HEK293 (cell line): ENCODE data around the gene ST7.

ENCODE experiments used
- CTCF ChIA-PET: fragments of 350-600 bp; formaldehyde crosslinking; extraction: SDS; loops from one replicate; lab custom pipeline; 2021; ENCODE audit warnings: antibody characterized with exemption; lab: Yijun Ruan, JAX
- POLR2A ChIA-PET: fragments of 300-600 bp; formaldehyde crosslinking; extraction: SDS; loops from one replicate; lab custom pipeline; 2020; ENCODE audit warnings: antibody characterized with exemption, inconsistent platforms; lab: Yijun Ruan, JAX
- H3K27ac ChIP-seq: fragments of 200-500 bp; sonication (Bioruptor generic); 2 replicates; pipeline ENCODE4 v1.5.1; 2014; ENCODE audit warnings: low read depth, low read length, control low read depth, inconsistent platforms; ENCODE audit errors: extremely low read depth
- H3K36me3 ChIP-seq, 2 experiments: fragments of 200-500 bp in 1 of 2; sonication (Bioruptor generic) in 1 of 2; 1 replicate in 1 of 2; 2 replicates in 1 of 2; pipeline ENCODE4 v1.5.1; 2014 to 2017; ENCODE audit warnings: inconsistent platforms in 2 of 2, low read length in 2 of 2; ENCODE audit not compliant: control insufficient read depth in 2 of 2, insufficient read depth in 1 of 2
- H3K4me1 ChIP-seq: fragments of 200-500 bp; sonication (Bioruptor generic); 2 replicates; pipeline ENCODE4 v1.5.1; 2014; ENCODE audit warnings: mild to moderate bottlenecking, low read length, inconsistent platforms; ENCODE audit not compliant: control insufficient read depth, insufficient read depth
- H3K4me3 ChIP-seq: 2 replicates; pipeline ENCODE4 v1.5.1; 2011; ENCODE audit warnings: low read depth, mild to moderate bottlenecking, control low read depth, low read length, moderate library complexity
- H3K9me3 ChIP-seq: fragments of 200-500 bp; sonication (Bioruptor generic); 2 replicates; pipeline ENCODE4 v1.5.1; 2014; ENCODE audit warnings: low read depth, low read length, inconsistent platforms; ENCODE audit not compliant: control insufficient read depth, insufficient read depth
- FEZF1 ChIP-seq: fragments of 450-650 bp; formaldehyde crosslinking; IDR thresholded peaks from 2 replicates; pipeline ENCODE4 v1.5.1; 2016; ENCODE audit warnings: missing biosample characterization, missing genetic modification characterization
- MEIS1 ChIP-seq: sonication (generic); formaldehyde crosslinking; IDR thresholded peaks from 2 replicates; pipeline ENCODE4 v1.8.1; 2022; ENCODE audit warnings: missing genetic modification reagents, mild to moderate bottlenecking, borderline replicate concordance
- PRDM10 ChIP-seq: fragments of 450-650 bp; formaldehyde crosslinking; IDR thresholded peaks from 2 replicates; pipeline ENCODE4 v1.5.1; 2016; ENCODE audit warnings: missing biosample characterization, missing genetic modification characterization
- PRDM4 ChIP-seq: fragments of 450-650 bp; formaldehyde crosslinking; IDR thresholded peaks from 2 replicates; pipeline ENCODE4 v1.5.1; 2017; ENCODE audit warnings: missing biosample characterization, missing genetic modification characterization
- SCRT2 ChIP-seq: fragments of 450-650 bp; formaldehyde crosslinking; IDR thresholded peaks from 2 replicates; pipeline ENCODE4 v1.5.1; 2016; ENCODE audit warnings: missing biosample characterization, missing genetic modification characterization
- SP7 ChIP-seq: fragments of 450-650 bp; formaldehyde crosslinking; IDR thresholded peaks from 2 replicates; pipeline ENCODE4 v1.5.1; 2016; ENCODE audit warnings: missing biosample characterization, missing genetic modification characterization
- ZBTB8A ChIP-seq: fragments of 450-650 bp; formaldehyde crosslinking; IDR thresholded peaks from 2 replicates; pipeline ENCODE4 v1.5.1; 2016; ENCODE audit warnings: missing biosample characterization, missing genetic modification characterization
- ZNF175 ChIP-seq: fragments of 450-650 bp; formaldehyde crosslinking; IDR thresholded peaks from 2 replicates; pipeline ENCODE4 v1.5.1; 2016; ENCODE audit warnings: missing biosample characterization, missing genetic modification characterization
- ZNF184 ChIP-seq: fragments of 450-650 bp; IDR thresholded peaks from 2 replicates; pipeline ENCODE4 v1.5.1; 2018; ENCODE audit warnings: missing biosample characterization, mild to moderate bottlenecking, missing genetic modification characterization
- ZNF292 ChIP-seq: fragments of 450-650 bp; formaldehyde crosslinking; IDR thresholded peaks from 2 replicates; pipeline ENCODE4 v1.5.1; 2016; ENCODE audit warnings: low read depth, missing biosample characterization, missing genetic modification characterization, borderline replicate concordance
- ZNF391 ChIP-seq: fragments of 450-650 bp; formaldehyde crosslinking; IDR thresholded peaks from 2 replicates; pipeline ENCODE4 v1.5.1; 2016; ENCODE audit warnings: low read depth, missing biosample characterization, missing genetic modification characterization, borderline replicate concordance
- ZNF398 ChIP-seq: fragments of 450-650 bp; formaldehyde crosslinking; IDR thresholded peaks from 2 replicates; pipeline ENCODE4 v1.5.1; 2017; ENCODE audit warnings: missing biosample characterization, missing genetic modification characterization
- ZNF660 ChIP-seq: fragments of 450-650 bp; IDR thresholded peaks from 2 replicates; pipeline ENCODE4 v1.5.1; 2018; ENCODE audit warnings: missing biosample characterization, mild to moderate bottlenecking, missing genetic modification characterization
- ZNF692 ChIP-seq: fragments of 450-650 bp; formaldehyde crosslinking; IDR thresholded peaks from 2 replicates; pipeline ENCODE4 v1.5.1; 2016; ENCODE audit warnings: missing biosample characterization, missing genetic modification characterization

The ST7 gene

GRCh38 chr7:117157241-117158209, 204.2 kb downstream of the ST7 start:
- POLR2A ChIA-PET = no interaction called here
- CTCF ChIA-PET = interaction anchor here (0.6 to 1.3 kb wide), 7 partner anchors 16 to 899 kb away, joined by 3 to 6 read pairs (median 3); no protein-coding TSS in a partner anchor
- peaks cover 7% of the 10 kb centered on the region; the same call in 1 of the 2 replicates for H3K4me1 ChIP-seq
- 0 out of 2 replicates have a peak, but pooled peaks have one; percentile 12 for TF ChIP-seq ZNF184
- TF ChIP-seq ZNF692 (tag by site-specific recombination) = 0 out of 2 replicates have a peak, but pooled peaks have one; percentile 25
- no peak for TF ChIP-seq ZNF175
- TF ChIP-seq PRDM4 (tag by site-specific recombination) = peak; percentile 76
- TF ChIP-seq ZNF391 (tag by site-specific recombination) = no peak
- no peak for TF ChIP-seq ZNF292
- no peak for TF ChIP-seq SP7
- TF ChIP-seq SCRT2 (tag by site-specific recombination) = no peak
- TF ChIP-seq ZBTB8A (tag by site-specific recombination) = no peak
- TF ChIP-seq ZNF398 (tag by site-specific recombination) = peak; percentile 7; the same call in 1 of the 2 replicates
- 0 out of 2 replicates have a peak, but pooled peaks have one; percentile 21 for TF ChIP-seq FEZF1 (tag by site-specific recombination)
- peak; percentile 60; the same call in 1 of the 2 replicates for TF ChIP-seq ZNF660 (tag by site-specific recombination)
- TF ChIP-seq MEIS1 (CRISPR knock-in tag) = no peak
- peak; percentile 69; the same call in 1 of the 2 replicates for TF ChIP-seq PRDM10 (tag by site-specific recombination)
- TF ChIP-seq, all 188 proteins: peak for 7
- Histone ChIP-seq H3K36me3 (no peaks in the 10 kb centered on the region), H3K27ac (no peak overlapping the region), H3K4me3 (no peak overlapping the region), H3K9me3 (no peaks in the 10 kb centered on the region)
